Measurements from ENCODE around the gene TSPAN9. TPM values are rescaled to one million over a fixed set of nuclear protein-coding genes. Genes with fewer than 3 reads are reported as not detected.

Gene TSPAN9
- total RNA-seq, 4 donors from 2014 or later: 27.9 to 49.1 (median 42.0) TPM

GRCh38 chr12:3230758-3231375, 153.7 kb downstream of the TSPAN9 start:
- TF ChIP-seq, protein P1, sequence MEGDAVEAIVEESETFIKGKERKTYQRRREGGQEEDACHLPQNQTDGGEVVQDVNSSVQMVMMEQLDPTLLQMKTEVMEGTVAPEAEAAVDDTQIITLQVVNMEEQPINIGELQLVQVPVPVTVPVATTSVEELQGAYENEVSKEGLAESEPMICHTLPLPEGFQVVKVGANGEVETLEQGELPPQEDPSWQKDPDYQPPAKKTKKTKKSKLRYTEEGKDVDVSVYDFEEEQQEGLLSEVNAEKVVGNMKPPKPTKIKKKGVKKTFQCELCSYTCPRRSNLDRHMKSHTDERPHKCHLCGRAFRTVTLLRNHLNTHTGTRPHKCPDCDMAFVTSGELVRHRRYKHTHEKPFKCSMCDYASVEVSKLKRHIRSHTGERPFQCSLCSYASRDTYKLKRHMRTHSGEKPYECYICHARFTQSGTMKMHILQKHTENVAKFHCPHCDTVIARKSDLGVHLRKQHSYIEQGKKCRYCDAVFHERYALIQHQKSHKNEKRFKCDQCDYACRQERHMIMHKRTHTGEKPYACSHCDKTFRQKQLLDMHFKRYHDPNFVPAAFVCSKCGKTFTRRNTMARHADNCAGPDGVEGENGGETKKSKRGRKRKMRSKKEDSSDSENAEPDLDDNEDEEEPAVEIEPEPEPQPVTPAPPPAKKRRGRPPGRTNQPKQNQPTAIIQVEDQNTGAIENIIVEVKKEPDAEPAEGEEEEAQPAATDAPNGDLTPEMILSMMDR (IDR thresholded peaks at IDR 0.05): no peak
- TF ChIP-seq POLR2A (IDR thresholded peaks at IDR 0.05): no peak
- no peak for DNase-seq (ENCODE audit: low spot score in 2 of 2)
- 66 to 71% methylated on average over 14 of the region's 14 CpGs for WGBS, 2 donors
- no peak overlapping the region for H3K4me3 ChIP-seq (ENCODE audit: low read depth, poor library complexity, severe bottlenecking)
- intact Hi-C loops (cut with DNase I; ENCODE audit: low total_unique reads): no loop called here

GRCh38 chr12:3231399-3231876, 154.3 kb downstream of the TSPAN9 start:
- no peak overlapping the region for H3K4me3 ChIP-seq (ENCODE audit: low read depth, poor library complexity, severe bottlenecking)
- WGBS, 2 donors: 63 to 74% methylated on average over 16 to 19 of the region's 19 CpGs
- intact Hi-C loops (cut with DNase I; ENCODE audit: low total_unique reads): no loop called here
- TF ChIP-seq POLR2A (IDR thresholded peaks at IDR 0.05): no peak
- TF ChIP-seq, protein P1 (IDR thresholded peaks at IDR 0.05): no peak
- no peak for DNase-seq (ENCODE audit: low spot score in 2 of 2)

- no peak overlapping the region for H3K4me3 ChIP-seq (ENCODE audit: low read depth, poor library complexity, severe bottlenecking)
- intact Hi-C loops (cut with DNase I; ENCODE audit: low total_unique reads): no loop called here
- no peak for DNase-seq (ENCODE audit: low spot score in 2 of 2)
- WGBS, 2 donors: 23 to 51% methylated on average over 5 of the region's 5 CpGs
- TF ChIP-seq, protein P1 (IDR thresholded peaks at IDR 0.05): no peak
- TF ChIP-seq POLR2A (IDR thresholded peaks at IDR 0.05): no peak
These were observed 156.6 kb downstream of the TSPAN9 start for GRCh38 chr12:3233797-3234196.

GRCh38 chr12:3236345-3237187, 159.4 kb downstream of the TSPAN9 start:
- no peak for TF ChIP-seq POLR2A (IDR thresholded peaks at IDR 0.05)
- TF ChIP-seq, protein P1 (IDR thresholded peaks at IDR 0.05): no peak
- no peak for DNase-seq (ENCODE audit: low spot score in 2 of 2)
- intact Hi-C loops (cut with DNase I; ENCODE audit: low total_unique reads): no loop called here
- 67 to 78% methylated on average over 16 of the region's 16 CpGs for WGBS, 2 donors
- H3K4me3 ChIP-seq (ENCODE audit: low read depth, poor library complexity, severe bottlenecking): no peak overlapping the region

- intact Hi-C loops (cut with DNase I; ENCODE audit: low total_unique reads): no loop called here
- H3K4me3 ChIP-seq (ENCODE audit: low read depth, poor library complexity, severe bottlenecking): no peak overlapping the region
- no peak for DNase-seq (ENCODE audit: low spot score in 2 of 2)
- TF ChIP-seq POLR2A (IDR thresholded peaks at IDR 0.05): no peak
- TF ChIP-seq, protein P1 (IDR thresholded peaks at IDR 0.05): no peak
- 90% methylated on average over 11 of the region's 11 CpGs for WGBS, 2 donors
These were observed 161.0 kb downstream of the TSPAN9 start for GRCh38 chr12:3238196-3238595.

Measured in lower leg skin (tissue), 4 donors.